GM12875 (cell line): ENCODE data around the gene UCHL3.

Source experiments
- H3K4me3 ChIP-seq: one replicate; pipeline ENCODE4 v1.5.1; 2011; ENCODE audit warnings: low read depth, low read length, control low read depth
- TF ChIP-seq, protein P1 (sequence below): IDR thresholded peaks from 2 replicates; pipeline ENCODE4 v1.5.1; 2011; ENCODE audit warnings: low read depth, mild to moderate bottlenecking, control low read depth, inconsistent platforms, low read length, moderate library complexity, borderline replicate concordance; ENCODE audit not compliant: insufficient read depth

Gene UCHL3

GRCh38 chr13:75512253-75512652, 37.3 kb upstream of the UCHL3 start:
- H3K4me3 ChIP-seq = no peak overlapping the region
- TF ChIP-seq, protein P1, sequence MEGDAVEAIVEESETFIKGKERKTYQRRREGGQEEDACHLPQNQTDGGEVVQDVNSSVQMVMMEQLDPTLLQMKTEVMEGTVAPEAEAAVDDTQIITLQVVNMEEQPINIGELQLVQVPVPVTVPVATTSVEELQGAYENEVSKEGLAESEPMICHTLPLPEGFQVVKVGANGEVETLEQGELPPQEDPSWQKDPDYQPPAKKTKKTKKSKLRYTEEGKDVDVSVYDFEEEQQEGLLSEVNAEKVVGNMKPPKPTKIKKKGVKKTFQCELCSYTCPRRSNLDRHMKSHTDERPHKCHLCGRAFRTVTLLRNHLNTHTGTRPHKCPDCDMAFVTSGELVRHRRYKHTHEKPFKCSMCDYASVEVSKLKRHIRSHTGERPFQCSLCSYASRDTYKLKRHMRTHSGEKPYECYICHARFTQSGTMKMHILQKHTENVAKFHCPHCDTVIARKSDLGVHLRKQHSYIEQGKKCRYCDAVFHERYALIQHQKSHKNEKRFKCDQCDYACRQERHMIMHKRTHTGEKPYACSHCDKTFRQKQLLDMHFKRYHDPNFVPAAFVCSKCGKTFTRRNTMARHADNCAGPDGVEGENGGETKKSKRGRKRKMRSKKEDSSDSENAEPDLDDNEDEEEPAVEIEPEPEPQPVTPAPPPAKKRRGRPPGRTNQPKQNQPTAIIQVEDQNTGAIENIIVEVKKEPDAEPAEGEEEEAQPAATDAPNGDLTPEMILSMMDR = no peak

- H3K4me3 ChIP-seq = no peak overlapping the region
- TF ChIP-seq, protein P1 = no peak
Observed at GRCh38 chr13:75513271-75513670, 36.3 kb upstream of the UCHL3 start.

GRCh38 chr13:75514080-75514995, 35.3 kb upstream of the UCHL3 start:
- no peak overlapping the region for H3K4me3 ChIP-seq
- TF ChIP-seq, protein P1 = no peak

- H3K4me3 ChIP-seq = no peak overlapping the region
- TF ChIP-seq, protein P1 = no peak
Observed at GRCh38 chr13:75518439-75519088, 31.0 kb upstream of the UCHL3 start.

- no peak overlapping the region for H3K4me3 ChIP-seq
- TF ChIP-seq, protein P1 = no peak
Observed at GRCh38 chr13:75521956-75522355, 27.6 kb upstream of the UCHL3 start.

DNA sequence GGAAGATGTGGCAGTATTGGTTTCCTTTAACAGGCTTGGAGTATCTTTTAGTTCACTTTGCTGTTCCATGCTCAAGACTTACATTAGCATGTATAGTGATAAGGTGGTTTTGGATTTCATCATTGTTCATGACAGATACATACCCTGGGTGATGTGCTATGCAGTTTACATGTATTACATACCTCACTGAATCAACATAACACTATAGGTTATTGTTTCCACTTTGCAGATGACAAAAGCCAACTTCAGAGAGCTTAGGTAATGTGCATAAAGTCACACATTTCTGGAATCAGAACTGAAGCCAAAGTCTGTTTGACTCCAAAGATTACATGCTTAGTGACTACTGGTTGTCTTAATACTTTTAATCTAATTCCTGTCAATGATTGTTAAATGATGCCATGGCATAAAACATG, 19.0 kb upstream of the UCHL3 start:
- H3K4me3 ChIP-seq = no peak overlapping the region
- TF ChIP-seq, protein P1 = no peak
